ENCODE results near the gene SGCD. TPM values are rescaled to one million over a fixed set of nuclear protein-coding genes. Genes with fewer than 3 reads are reported as not detected.

The SGCD gene
- total RNA-seq, 1 experiment from 2014 or later: not detected

GRCh38 chr5:156340893-156341292 is 13.9 kb downstream of the SGCD start:
- no peak for ATAC-seq
- H3K36me3 ChIP-seq (ENCODE audit: control insufficient read depth in 1 of 2, insufficient read depth in 2 of 2, low read length in 2 of 2): no peaks in the 10 kb centered on the region
- H3K4me1 ChIP-seq (ENCODE audit: control insufficient read depth in 1 of 2, insufficient read depth in 2 of 2, low read length in 2 of 2): no peaks in the 10 kb centered on the region
- RAD21 ChIA-PET (ENCODE audit: low non-redundant PET in 1 of 2, low total read pairs in 2 of 2, uncharacterized antibody in 2 of 2, unreplicated experiment in 2 of 2): no interaction called here
- no peak overlapping the region for H3K27ac ChIP-seq (ENCODE audit: low read depth, low read length)
- H3K27me3 ChIP-seq (ENCODE audit: insufficient read depth, low read length): no peaks in the 10 kb centered on the region
- no peak overlapping the region for H3K4me2 ChIP-seq (ENCODE audit: low read length)
- H3K4me3 ChIP-seq (replicated peaks in 1 of 2; ENCODE audit: low read depth in 1 of 2, low read length in 2 of 2): no peak overlapping the region
- no peak for TF ChIP-seq ZNF274 (IDR thresholded peaks at IDR 0.05; ENCODE audit: low read depth, low read length)
- TF ChIP-seq, protein P1, sequence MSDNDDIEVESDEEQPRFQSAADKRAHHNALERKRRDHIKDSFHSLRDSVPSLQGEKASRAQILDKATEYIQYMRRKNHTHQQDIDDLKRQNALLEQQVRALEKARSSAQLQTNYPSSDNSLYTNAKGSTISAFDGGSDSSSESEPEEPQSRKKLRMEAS (IDR thresholded peaks at IDR 0.05): no peak
- TF ChIP-seq CBX3 (IDR thresholded peaks at IDR 0.05; ENCODE audit: low read depth): no peak
- no peak for TF ChIP-seq CTCF (IDR thresholded peaks at IDR 0.05 in 2 of 3, conservative IDR thresholded peaks at IDR 0.05 in 1 of 3; ENCODE audit: borderline replicate concordance in 1 of 3, insufficient read depth in 1 of 3, low read depth in 2 of 3, low read length in 2 of 3)
- TF ChIP-seq REST (IDR thresholded peaks at IDR 0.05; ENCODE audit: low read depth): no peak
- TF ChIP-seq YY1 (IDR thresholded peaks at IDR 0.05; ENCODE audit: extremely low read depth, insufficient replicate concordance, low read depth, low read length): no peak
- no peak for TF ChIP-seq RAD21 (IDR thresholded peaks at IDR 0.05; ENCODE audit: low read depth)
- TF ChIP-seq SP1 (IDR thresholded peaks at IDR 0.05; ENCODE audit: low read depth): no peak
- no peak for TF ChIP-seq EGR1 (IDR thresholded peaks at IDR 0.05; ENCODE audit: low read depth)
- TF ChIP-seq, protein P2, sequence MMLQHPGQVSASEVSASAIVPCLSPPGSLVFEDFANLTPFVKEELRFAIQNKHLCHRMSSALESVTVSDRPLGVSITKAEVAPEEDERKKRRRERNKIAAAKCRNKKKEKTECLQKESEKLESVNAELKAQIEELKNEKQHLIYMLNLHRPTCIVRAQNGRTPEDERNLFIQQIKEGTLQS (IDR thresholded peaks at IDR 0.05): no peak
- no peak for TF ChIP-seq EZH2 (IDR thresholded peaks at IDR 0.05)
- no peak for TF ChIP-seq SIN3A (IDR thresholded peaks at IDR 0.05; ENCODE audit: low read depth)
- H2AFZ ChIP-seq (ENCODE audit: low read depth, low read length, poor library complexity, severe bottlenecking): no peak overlapping the region
- no peaks in the 10 kb centered on the region for H3K79me2 ChIP-seq (ENCODE audit: insufficient read depth, low read length)
- intact Hi-C loops (cut with micrococcal nuclease): no loop called here
- no peak overlapping the region for H3K9ac ChIP-seq (ENCODE audit: low read length)
- DNase-seq (ENCODE audit: low read depth, low spot score): no peak
- peaks cover 3 to 6% of the 10 kb centered on the region in 2 experiments; a peak in 2 of 4 replicates for H3K9me3 ChIP-seq (ENCODE audit: control insufficient read depth in 1 of 2, insufficient read depth in 1 of 2, low read depth in 1 of 2, low read length in 2 of 2)
- H3K9me2 ChIP-seq (ENCODE audit: insufficient read depth): no peaks in the 10 kb centered on the region
- POLR2A ChIA-PET: no interaction called here
- CTCF ChIA-PET: no interaction called here
- BruUV-seq (replicated peaks): no TSS peak
- no peaks in the 10 kb centered on the region for H4K20me1 ChIP-seq (ENCODE audit: insufficient read depth)

Measured in HCT116 (cell line).